B cell (primary cell): Measurements from ENCODE around the gene EPB41L3. TPM values are rescaled to one million over a fixed set of nuclear protein-coding genes. Genes with fewer than 3 reads are reported as not detected.

Experiments used
- ATAC-seq: fragments of 200-7000 bp; cut with Tn5 transposase; one replicate; pipeline ENCODE4 v1.10.0; 2021; ENCODE audit warnings: low read depth, mild to moderate bottlenecking, moderate number of reproducible peaks, moderate library complexity
- CTCF ChIA-PET: fragments of 350-600 bp; sonication (Branson Sonifier 250); formaldehyde crosslinking; loops from one replicate; lab custom pipeline; 2021; ENCODE audit warnings: antibody characterized with exemption, inconsistent platforms; lab: Charles Lee
- POLR2A ChIA-PET: fragments of 350-600 bp; sonication (Branson Sonifier 250); formaldehyde crosslinking; loops from one replicate; lab custom pipeline; 2021; ENCODE audit warnings: antibody characterized with exemption; lab: Charles Lee
- DNase-seq: peaks from one replicate; pipeline ENCODE4 v3.0.0; 2013
- H2AFZ ChIP-seq: 2 replicates; pipeline ENCODE4 v1.6.1; 2012; ENCODE audit warnings: mild to moderate bottlenecking, low read depth, low read length; ENCODE audit not compliant: insufficient read depth, poor library complexity, severe bottlenecking
- H3K27ac ChIP-seq, 2 donors: 1 replicate in 1 of 2; 2 replicates in 1 of 2; pipeline ENCODE4 v1.5.1; 2012 to 2013; ENCODE audit warnings: low read length in 2 of 2, mild to moderate bottlenecking in 2 of 2, moderate library complexity in 1 of 2
- H3K27me3 ChIP-seq, 4 experiments: fragments of 200-600 bp in 1 of 4; sonication (generic) in 1 of 4; replicated peaks in 1 of 4; 1 replicate in 2 of 4; 2 replicates in 2 of 4; pipeline versions ENCODE4 v1.6.1 to v1.7.0; 2013 to 2016; ENCODE audit warnings: low read length in 3 of 4, mild to moderate bottlenecking in 2 of 4, mixed read lengths in 1 of 4, moderate library complexity in 1 of 4; ENCODE audit not compliant: insufficient read depth in 4 of 4, control insufficient read depth in 3 of 4; ENCODE audit errors: control extremely low read depth in 1 of 4
- H3K36me3 ChIP-seq, 2 experiments: replicated peaks in 1 of 2; 1 replicate in 1 of 2; 2 replicates in 1 of 2; pipeline versions ENCODE4 v1.6.1 to v1.7.1; 2013; ENCODE audit warnings: low read length in 1 of 2; ENCODE audit not compliant: insufficient read depth in 2 of 2, control insufficient read depth in 1 of 2; ENCODE audit errors: control extremely low read depth in 1 of 2, extremely low read depth in 1 of 2
- H3K4me1 ChIP-seq, 2 donors: fragments of 200-600 bp in 1 of 2; sonication (generic) in 1 of 2; 1 replicate in 1 of 2; 2 replicates in 1 of 2; pipeline versions ENCODE4 v1.5.1 to v1.6.1; 2013 to 2017; ENCODE audit warnings: low read length in 2 of 2; ENCODE audit not compliant: control insufficient read depth in 2 of 2, insufficient read depth in 2 of 2
- H3K4me2 ChIP-seq: replicated peaks from 2 replicates; pipeline ENCODE3; 2012; ENCODE audit warnings: mild to moderate bottlenecking, low read depth, low read length; ENCODE audit not compliant: poor library complexity, severe bottlenecking
- H3K4me3 ChIP-seq, 5 experiments: fragments of 200-600 bp in 1 of 5; sonication (generic) in 1 of 5; 1 replicate in 3 of 5; 2 replicates in 2 of 5; pipeline versions ENCODE4 v1.5.1 to v1.7.0; 2011 to 2016; ENCODE audit warnings: low read length in 4 of 5, mild to moderate bottlenecking in 4 of 5, low read depth in 2 of 5, control low read depth in 1 of 5, moderate library complexity in 1 of 5; ENCODE audit not compliant: insufficient read depth in 1 of 5; ENCODE audit errors: control extremely low read depth in 1 of 5, extremely low read depth in 1 of 5
- H3K79me2 ChIP-seq: fragments of 200-600 bp; sonication (generic); one replicate; pipeline ENCODE4 v1.6.0; 2016; ENCODE audit warnings: low read length; ENCODE audit not compliant: control insufficient read depth, insufficient read depth
- H3K9ac ChIP-seq: fragments of 200-600 bp; sonication (generic); 2 replicates; pipeline ENCODE4 v1.6.1; 2017; ENCODE audit warnings: mild to moderate bottlenecking, low read length, moderate library complexity
- H3K9me3 ChIP-seq, 3 donors: one replicate each; pipeline versions ENCODE4 v1.6.1 to v1.7.1; 2013; ENCODE audit warnings: low read length in 2 of 3; ENCODE audit not compliant: control insufficient read depth in 2 of 3, insufficient read depth in 1 of 3; ENCODE audit errors: control extremely low read depth in 1 of 3
- H4K20me1 ChIP-seq: 2 replicates; pipeline ENCODE4 v1.6.0; 2012; ENCODE audit warnings: mild to moderate bottlenecking, low read length; ENCODE audit not compliant: insufficient read depth, control insufficient read depth, poor library complexity, severe bottlenecking
- H3K27ac Mint-ChIP-seq: one replicate; pipeline ENCODE4 v1.8.0; 2021; ENCODE audit warnings: mixed read lengths
- H3K27me3 Mint-ChIP-seq: one replicate; pipeline ENCODE4 v1.8.0; 2021; ENCODE audit warnings: mixed read lengths
- H3K4me1 Mint-ChIP-seq: one replicate; pipeline ENCODE4 v1.8.0; 2021; ENCODE audit warnings: mixed read lengths
- H3K4me3 Mint-ChIP-seq: one replicate; pipeline ENCODE4 v1.8.0; 2021; ENCODE audit warnings: mixed read lengths
- H3K9me3 Mint-ChIP-seq: one replicate; pipeline ENCODE4 v1.8.0; 2022; ENCODE audit warnings: mixed read lengths; ENCODE audit not compliant: insufficient read depth
- EZH2 ChIP-seq: IDR thresholded peaks from 2 replicates; pipeline ENCODE4 v1.6.1; 2012; ENCODE audit warnings: borderline replicate concordance, low read depth, mild to moderate bottlenecking, moderate library complexity, low read length; ENCODE audit not compliant: insufficient read depth, poor library complexity, severe bottlenecking
- WGBS: methylation state at CpG from one replicate; pipeline ENCODE4 v1.1.5; 2013; ENCODE audit warnings: missing lambda C conversion rate; ENCODE audit not compliant: insufficient coverage; 5-methylcytosine and 5-hydroxymethylcytosine counted together
- intact Hi-C: fragments of 100-400 bp; cut with micrococcal nuclease; formaldehyde crosslinking; loops from one replicate; pipeline ENCODE4 v1.10.0; 2022
- polyA plus RNA-seq: library from polyadenylated mRNA; depleted of rRNA; stranded (reverse); fragments of >200 nt; gene quantifications from 2 replicates; pipeline ENCODE4 v1.2.3, GENCODE V29; 2012
- total RNA-seq, 2 donors: library from RNA; stranded (reverse); fragments of 120-200 nt in 1 of 2; gene quantifications; 1 replicate in 1 of 2; 2 replicates in 1 of 2; pipeline versions ENCODE4 v1.2.3 to v1.2.4, GENCODE V29; 2013 to 2022
- TF ChIP-seq, protein P1 (sequence below): fragments of 200-600 bp; IDR thresholded peaks from one replicate; pipeline ENCODE4 v1.8.0; 2022; ENCODE audit warnings: antibody characterized with exemption, mild to moderate bottlenecking

EPB41L3 gene
- total and polyA plus RNA-seq, 2 donors (not counting 1 experiment from before 2014, with no cell fraction given): 0.57 to 0.58 TPM

DNA sequence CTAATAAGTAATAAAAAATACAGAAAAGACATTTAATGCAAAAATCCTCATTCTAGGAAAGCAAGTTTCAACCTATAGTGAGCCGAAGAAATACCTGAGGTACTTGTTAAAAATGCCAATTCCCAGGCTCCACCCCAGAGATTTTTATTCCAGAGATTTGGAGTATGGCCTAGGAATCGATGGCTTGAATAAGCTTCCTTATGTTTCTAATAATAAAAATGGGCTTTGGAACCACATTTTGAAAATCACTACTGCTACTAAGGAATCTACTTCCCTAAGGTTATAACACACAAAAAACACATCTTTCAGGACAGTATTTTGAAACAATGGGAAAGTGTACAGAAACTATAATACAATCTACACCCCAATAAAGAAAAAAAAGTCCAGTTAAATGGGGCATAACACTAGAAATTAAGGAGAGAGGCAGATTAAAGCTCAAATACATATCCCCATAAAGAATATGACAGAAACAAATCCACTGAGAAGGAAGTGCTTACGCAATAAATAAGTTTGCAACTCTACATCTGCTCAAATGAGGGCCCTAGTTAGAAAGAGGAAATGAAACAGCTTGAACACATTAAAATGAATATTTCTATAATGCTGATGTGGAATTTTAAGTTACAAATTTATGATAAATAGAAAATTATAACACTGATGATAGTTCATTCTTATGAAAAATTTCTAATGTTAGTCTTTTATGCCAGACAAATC lies 103.7 kb downstream of the EPB41L3 start:
- Histone ChIP-seq H3K4me3 (no peak overlapping the region), H3K4me1 (peaks cover 9 to 16% of the 10 kb centered on the region in 2 donors), H3K36me3 (no peaks in the 10 kb centered on the region), H3K4me2 (peak overlapping the region; percentile 31), H3K27me3 (no peaks in the 10 kb centered on the region), H3K79me2 (no peaks in the 10 kb centered on the region), H3K27ac (no peak overlapping the region), H3K9me3 (peaks cover 0 to 1% (median 0%) of the 10 kb centered on the region in 3 donors), H4K20me1 (no peaks in the 10 kb centered on the region), H2AFZ (no peak overlapping the region), H3K9ac (no peak overlapping the region)
- POLR2A ChIA-PET: no interaction called here
- ATAC-seq (peak; percentile 28), DNase-seq (peak; percentile 36)
- Mint-ChIP-seq H3K27me3 (no peaks in the 10 kb centered on the region), H3K9me3 (no peaks in the 10 kb centered on the region), H3K27ac (no peak overlapping the region), H3K4me1 (peaks cover 11% of the 10 kb centered on the region), H3K4me3 (no peak overlapping the region)
- intact Hi-C loops: no loop called here
- no CpG with 5 or more reads among the region's 3 CpGs for WGBS
- TF ChIP-seq EZH2: no peak
- TF ChIP-seq, protein P1, sequence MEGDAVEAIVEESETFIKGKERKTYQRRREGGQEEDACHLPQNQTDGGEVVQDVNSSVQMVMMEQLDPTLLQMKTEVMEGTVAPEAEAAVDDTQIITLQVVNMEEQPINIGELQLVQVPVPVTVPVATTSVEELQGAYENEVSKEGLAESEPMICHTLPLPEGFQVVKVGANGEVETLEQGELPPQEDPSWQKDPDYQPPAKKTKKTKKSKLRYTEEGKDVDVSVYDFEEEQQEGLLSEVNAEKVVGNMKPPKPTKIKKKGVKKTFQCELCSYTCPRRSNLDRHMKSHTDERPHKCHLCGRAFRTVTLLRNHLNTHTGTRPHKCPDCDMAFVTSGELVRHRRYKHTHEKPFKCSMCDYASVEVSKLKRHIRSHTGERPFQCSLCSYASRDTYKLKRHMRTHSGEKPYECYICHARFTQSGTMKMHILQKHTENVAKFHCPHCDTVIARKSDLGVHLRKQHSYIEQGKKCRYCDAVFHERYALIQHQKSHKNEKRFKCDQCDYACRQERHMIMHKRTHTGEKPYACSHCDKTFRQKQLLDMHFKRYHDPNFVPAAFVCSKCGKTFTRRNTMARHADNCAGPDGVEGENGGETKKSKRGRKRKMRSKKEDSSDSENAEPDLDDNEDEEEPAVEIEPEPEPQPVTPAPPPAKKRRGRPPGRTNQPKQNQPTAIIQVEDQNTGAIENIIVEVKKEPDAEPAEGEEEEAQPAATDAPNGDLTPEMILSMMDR: no peak
- CTCF ChIA-PET: no interaction called here

DNA sequence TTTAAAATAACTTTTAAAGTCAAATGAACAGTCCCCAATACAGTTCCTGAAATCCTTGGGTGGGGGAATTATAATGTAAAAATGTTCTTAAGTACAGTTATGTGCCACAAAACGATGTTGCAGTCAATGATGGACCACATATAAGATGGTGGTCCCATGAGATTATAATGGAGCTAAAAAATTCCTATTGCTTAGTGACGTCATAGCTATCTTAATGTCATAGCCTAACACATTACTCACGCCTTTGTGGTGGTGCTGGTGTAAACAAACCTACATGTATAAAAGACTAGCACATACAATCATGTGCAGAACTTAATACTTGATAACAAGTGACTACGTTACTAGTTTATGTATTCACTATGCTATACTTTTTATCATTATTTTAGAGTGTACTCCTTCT lies 109.4 kb downstream of the EPB41L3 start:
- Histone ChIP-seq H3K36me3 (no peaks in the 10 kb centered on the region), H3K9ac (no peak overlapping the region), H3K4me2 (no peak overlapping the region), H3K4me1 (no peaks in the 10 kb centered on the region), H2AFZ (no peak overlapping the region), H3K27ac (no peak overlapping the region), H3K9me3 (peaks cover 0 to 1% (median 0%) of the 10 kb centered on the region in 3 donors), H3K27me3 (no peaks in the 10 kb centered on the region), H3K4me3 (no peak overlapping the region), H4K20me1 (no peaks in the 10 kb centered on the region), H3K79me2 (no peaks in the 10 kb centered on the region)
- Mint-ChIP-seq H3K4me3 (no peak overlapping the region), H3K27me3 (peaks cover 4% of the 10 kb centered on the region), H3K9me3 (no peaks in the 10 kb centered on the region), H3K27ac (no peak overlapping the region), H3K4me1 (no peaks in the 10 kb centered on the region)
- no peak for ATAC-seq
- POLR2A ChIA-PET: no interaction called here
- TF ChIP-seq, protein P1: no peak
- TF ChIP-seq EZH2: no peak
- no peak for DNase-seq
- intact Hi-C loops: no loop called here
- CTCF ChIA-PET: no interaction called here
- WGBS: no CpG with 5 or more reads among the region's 4 CpGs
